ENCODE measurements around the gene NELL2. TPM values are rescaled to one million over a fixed set of nuclear protein-coding genes. Genes with fewer than 3 reads are reported as not detected.

Gene NELL2
- total RNA-seq, 2 donors from 2014 or later = 5.1 to 6.9 TPM

DNA sequence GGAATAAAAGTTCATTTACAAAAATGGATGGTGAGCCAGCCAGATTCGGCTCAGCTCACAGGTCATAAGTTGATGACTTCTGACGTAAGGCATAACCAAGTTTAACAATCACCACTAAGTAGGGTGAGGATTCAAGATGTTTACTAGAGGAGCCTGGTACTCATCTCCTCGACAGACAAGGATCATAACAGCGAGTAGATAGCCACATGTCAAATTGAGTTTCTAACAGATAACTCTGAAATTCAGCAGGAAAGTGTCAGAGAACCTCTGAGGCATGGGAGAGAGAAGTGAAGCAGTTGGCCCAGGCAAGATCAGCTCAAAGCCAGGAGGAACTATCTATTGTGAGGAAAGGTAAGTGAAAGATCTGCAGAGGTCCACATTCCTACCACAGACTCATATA is 208.7 kb downstream of the NELL2 start:
- Histone ChIP-seq H3K9ac (ENCODE audit: extremely low read depth, low read length, poor library complexity, severe bottlenecking) (no peak overlapping the region), H3K4me3 (ENCODE audit: low read length) (no peak overlapping the region), H3K27me3 (ENCODE audit: control insufficient read depth, insufficient read depth, low read length, poor library complexity, severe bottlenecking) (no peaks in the 10 kb centered on the region), H3K27ac (ENCODE audit: low read depth, low read length) (no peak overlapping the region), H3K9me3 (ENCODE audit: control insufficient read depth, low read length) (peaks cover 27% of the 10 kb centered on the region), H3K36me3 (ENCODE audit: control insufficient read depth, insufficient read depth, low read length) (no peaks in the 10 kb centered on the region), H3K4me1 (ENCODE audit: control insufficient read depth, insufficient read depth, low read length) (peaks cover 3% of the 10 kb centered on the region)
- Mint-ChIP-seq H3K4me3 (no peak overlapping the region), H3K27me3 (ENCODE audit: insufficient read depth) (no peaks in the 10 kb centered on the region), H3K4me1 (peaks cover 13% of the 10 kb centered on the region), H3K36me3 (ENCODE audit: low read depth) (no peaks in the 10 kb centered on the region), H3K27ac (no peak overlapping the region), H3K9me3 (peaks cover 17% of the 10 kb centered on the region)
- TF ChIP-seq, protein P1, sequence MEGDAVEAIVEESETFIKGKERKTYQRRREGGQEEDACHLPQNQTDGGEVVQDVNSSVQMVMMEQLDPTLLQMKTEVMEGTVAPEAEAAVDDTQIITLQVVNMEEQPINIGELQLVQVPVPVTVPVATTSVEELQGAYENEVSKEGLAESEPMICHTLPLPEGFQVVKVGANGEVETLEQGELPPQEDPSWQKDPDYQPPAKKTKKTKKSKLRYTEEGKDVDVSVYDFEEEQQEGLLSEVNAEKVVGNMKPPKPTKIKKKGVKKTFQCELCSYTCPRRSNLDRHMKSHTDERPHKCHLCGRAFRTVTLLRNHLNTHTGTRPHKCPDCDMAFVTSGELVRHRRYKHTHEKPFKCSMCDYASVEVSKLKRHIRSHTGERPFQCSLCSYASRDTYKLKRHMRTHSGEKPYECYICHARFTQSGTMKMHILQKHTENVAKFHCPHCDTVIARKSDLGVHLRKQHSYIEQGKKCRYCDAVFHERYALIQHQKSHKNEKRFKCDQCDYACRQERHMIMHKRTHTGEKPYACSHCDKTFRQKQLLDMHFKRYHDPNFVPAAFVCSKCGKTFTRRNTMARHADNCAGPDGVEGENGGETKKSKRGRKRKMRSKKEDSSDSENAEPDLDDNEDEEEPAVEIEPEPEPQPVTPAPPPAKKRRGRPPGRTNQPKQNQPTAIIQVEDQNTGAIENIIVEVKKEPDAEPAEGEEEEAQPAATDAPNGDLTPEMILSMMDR (conservative IDR thresholded peaks at IDR 0.05) = no peak
- DNase-seq = no peak
- 99 to 100% methylated on average over 4 of the region's 4 CpGs for WGBS, 2 experiments (ENCODE audit: insufficient coverage in 1 of 2, insufficient read length in 1 of 2)

DNA sequence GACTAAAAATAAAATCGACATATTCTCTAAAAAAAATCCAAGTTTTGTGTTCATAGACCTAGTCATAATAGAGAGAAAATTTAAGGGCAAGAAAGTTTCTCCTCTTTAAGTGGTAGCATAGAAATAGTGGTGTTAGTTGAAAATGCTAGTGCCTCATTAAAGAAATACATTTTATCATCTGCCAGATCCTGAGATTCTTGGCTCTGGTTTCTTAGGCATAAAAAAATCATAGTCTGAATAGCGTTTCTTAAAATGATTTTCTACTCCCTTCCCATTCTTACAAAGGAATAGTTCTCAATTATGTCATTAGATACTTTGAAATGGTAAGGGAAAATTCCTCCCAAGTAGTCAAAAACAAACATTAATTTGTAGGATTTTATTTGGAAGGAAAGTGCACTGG is 212.8 kb downstream of the NELL2 start:
- H3K27me3 ChIP-seq (ENCODE audit: control insufficient read depth, insufficient read depth, low read length, poor library complexity, severe bottlenecking) = no peaks in the 10 kb centered on the region
- Mint-ChIP-seq H3K4me3 (no peak overlapping the region), H3K27ac (no peak overlapping the region), H3K9me3 (no peaks in the 10 kb centered on the region), H3K36me3 (ENCODE audit: low read depth) (no peaks in the 10 kb centered on the region), H3K27me3 (ENCODE audit: insufficient read depth) (no peaks in the 10 kb centered on the region), H3K4me1 (peaks cover 4% of the 10 kb centered on the region)
- no peak overlapping the region for H3K9ac ChIP-seq (ENCODE audit: extremely low read depth, low read length, poor library complexity, severe bottlenecking)
- no peaks in the 10 kb centered on the region for H3K9me3 ChIP-seq (ENCODE audit: control insufficient read depth, low read length)
- TF ChIP-seq, protein P1 (conservative IDR thresholded peaks at IDR 0.05) = no peak
- H3K4me3 ChIP-seq (ENCODE audit: low read length) = no peak overlapping the region
- H3K4me1 ChIP-seq (ENCODE audit: control insufficient read depth, insufficient read depth, low read length) = no peaks in the 10 kb centered on the region
- no peaks in the 10 kb centered on the region for H3K36me3 ChIP-seq (ENCODE audit: control insufficient read depth, insufficient read depth, low read length)
- WGBS, 2 experiments (ENCODE audit: insufficient coverage in 1 of 2, insufficient read length in 1 of 2) = 83% methylated on average over 2 of the region's 2 CpGs; no CpG with 5 or more reads in 1 of the 2 experiments
- no peak overlapping the region for H3K27ac ChIP-seq (ENCODE audit: low read depth, low read length)
- no peak for DNase-seq

DNA sequence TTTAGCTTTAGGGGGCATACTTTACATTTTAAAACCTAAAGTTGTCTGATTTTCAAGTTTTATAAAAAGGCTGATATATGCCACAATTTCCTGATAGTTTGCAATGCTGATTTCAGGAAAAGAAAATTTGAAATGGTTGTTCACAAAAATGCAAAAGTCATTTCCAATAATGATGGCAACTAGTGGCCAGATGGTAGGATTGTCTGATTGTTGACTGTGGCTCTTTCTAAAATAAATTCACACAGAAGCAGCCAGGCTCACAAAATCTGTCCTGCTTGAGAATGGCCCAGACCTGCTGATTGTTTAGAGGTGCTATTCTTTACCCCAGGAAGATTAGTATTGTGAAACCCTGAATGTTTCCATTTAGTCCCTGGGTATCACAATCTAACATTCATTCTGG is 220.3 kb downstream of the NELL2 start:
- H3K9ac ChIP-seq (ENCODE audit: extremely low read depth, low read length, poor library complexity, severe bottlenecking) = no peak overlapping the region
- H3K4me3 Mint-ChIP-seq = no peak overlapping the region
- no peaks in the 10 kb centered on the region for H3K27me3 ChIP-seq (ENCODE audit: control insufficient read depth, insufficient read depth, low read length, poor library complexity, severe bottlenecking)
- H3K36me3 ChIP-seq (ENCODE audit: control insufficient read depth, insufficient read depth, low read length) = no peaks in the 10 kb centered on the region
- TF ChIP-seq, protein P1 (conservative IDR thresholded peaks at IDR 0.05) = peak; percentile 20
- no peak for DNase-seq
- peaks cover 18% of the 10 kb centered on the region for H3K4me1 Mint-ChIP-seq
- H3K4me3 ChIP-seq (ENCODE audit: low read length) = no peak overlapping the region
- peaks cover 17% of the 10 kb centered on the region for H3K4me1 ChIP-seq (ENCODE audit: control insufficient read depth, insufficient read depth, low read length)
- no peaks in the 10 kb centered on the region for H3K9me3 ChIP-seq (ENCODE audit: control insufficient read depth, low read length)
- no peaks in the 10 kb centered on the region for H3K36me3 Mint-ChIP-seq (ENCODE audit: low read depth)
- H3K9me3 Mint-ChIP-seq = peaks cover 3% of the 10 kb centered on the region
- H3K27ac ChIP-seq (ENCODE audit: low read depth, low read length) = no peak overlapping the region
- H3K27ac Mint-ChIP-seq = no peak overlapping the region
- H3K27me3 Mint-ChIP-seq (ENCODE audit: insufficient read depth) = no peaks in the 10 kb centered on the region

Data from endodermal cell (in vitro differentiated cells).